ENCODE results near the gene OCLN.
"Not testable (repeated sequence)": the region's sequence is repeated elsewhere in the genome, so short reads cannot be mapped to it uniquely, and the experiment has no call there.

The OCLN gene

DNA sequence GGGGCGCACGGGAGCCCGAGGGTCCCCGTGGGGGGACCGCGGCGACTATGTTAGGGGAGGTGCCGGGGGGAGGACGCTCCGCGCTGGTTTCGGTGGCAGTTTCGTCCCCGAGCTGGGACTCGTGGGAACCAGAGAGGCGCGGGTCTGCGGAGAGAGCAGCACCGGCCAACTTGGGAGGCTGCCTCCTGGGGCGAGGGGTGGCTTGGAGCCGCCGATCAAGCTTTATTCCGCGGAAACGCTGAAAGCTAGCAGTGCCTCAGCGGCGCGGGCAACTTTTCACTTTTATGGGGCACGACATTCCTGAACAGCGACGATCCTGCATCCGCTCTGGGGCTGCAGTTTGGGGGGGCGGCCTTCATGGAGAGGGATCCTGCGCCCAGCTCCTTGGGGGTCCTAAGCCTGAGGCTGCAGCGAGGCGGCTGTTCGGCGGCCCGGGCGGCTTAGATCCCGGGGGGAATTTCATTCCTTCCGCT lies 369 bp downstream of the OCLN start:
- DNase-seq = no peak

DNA sequence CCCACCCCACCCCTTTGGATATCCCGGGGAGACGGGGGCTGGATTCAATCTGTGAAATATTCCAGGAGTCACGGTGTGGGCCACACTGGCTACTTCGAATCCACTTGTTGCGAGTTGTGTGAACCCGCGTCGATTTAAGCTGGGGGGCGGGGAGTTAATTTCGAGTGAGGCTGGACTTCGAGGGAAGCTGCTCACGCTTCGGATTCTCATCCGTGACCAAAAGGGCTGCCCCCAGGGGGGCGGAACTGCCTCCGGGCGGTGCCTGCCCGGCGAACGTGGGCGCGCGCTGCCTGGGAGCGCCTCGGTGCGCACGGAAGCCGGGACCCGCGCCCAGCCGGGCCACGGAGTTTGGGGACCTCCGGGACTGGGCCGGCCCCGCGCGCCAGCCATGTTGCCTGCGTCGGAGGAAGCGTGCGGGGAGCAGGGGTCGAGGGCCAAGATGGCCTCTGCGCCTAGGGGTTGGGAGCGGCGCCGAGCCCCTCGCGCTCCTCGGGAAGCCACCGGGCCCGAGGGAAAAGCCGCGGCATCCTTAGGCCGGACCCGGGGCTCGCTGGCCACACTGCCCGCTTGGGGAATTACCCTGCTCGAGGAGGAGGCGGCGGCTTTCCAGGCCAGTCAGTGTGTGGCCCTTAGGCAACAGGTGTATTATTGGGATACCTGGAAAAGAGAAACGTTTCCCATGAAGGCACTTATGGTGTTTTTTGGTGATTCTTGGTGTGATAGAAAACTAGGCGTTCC lies 975 bp downstream of the OCLN start:
- no peak for DNase-seq

DNA sequence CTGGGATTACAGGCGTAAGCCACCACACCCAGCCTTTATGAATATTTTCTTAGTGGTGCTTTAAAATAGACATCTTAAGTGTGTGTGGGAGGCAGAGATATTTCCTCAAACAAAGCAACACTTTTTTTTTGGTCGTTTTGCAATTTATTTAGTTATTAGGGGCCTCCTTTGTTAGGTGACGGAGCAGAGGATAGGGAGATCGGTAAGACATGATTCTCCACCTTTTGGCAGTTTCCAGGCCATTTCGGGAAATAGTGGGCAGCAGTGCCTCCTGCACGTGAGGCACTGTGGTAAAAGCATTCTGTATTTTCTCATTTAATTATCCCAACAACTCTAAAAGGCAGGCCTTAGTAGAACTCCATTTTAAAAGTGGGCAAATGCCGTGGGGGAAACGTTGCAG lies 1.9 kb downstream of the OCLN start:
- DNase-seq = no peak

DNA sequence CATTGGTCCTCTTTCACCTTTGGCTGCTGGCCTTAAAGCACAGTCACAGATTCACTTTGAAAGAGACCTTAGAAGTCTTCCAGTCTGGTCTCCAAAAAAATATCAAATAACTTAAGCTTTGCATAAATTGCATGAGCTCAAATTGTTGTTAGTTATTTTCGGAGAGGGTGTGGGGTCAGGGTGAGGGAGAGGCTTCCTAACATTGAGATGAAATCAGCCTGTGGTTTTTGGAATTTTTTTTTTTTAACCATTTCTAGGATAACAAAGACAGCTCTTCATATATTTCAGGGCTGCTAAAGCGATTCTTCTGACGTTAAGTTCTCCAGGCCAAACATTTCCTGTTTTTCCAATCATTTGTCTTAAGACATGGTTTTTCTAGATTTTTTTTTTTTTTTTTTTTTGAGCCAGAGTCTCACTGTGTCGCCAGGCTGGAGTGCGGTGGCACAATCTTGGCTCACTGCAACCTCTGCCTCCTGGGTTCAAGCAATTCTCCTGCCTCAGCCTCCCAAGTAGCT lies 4.5 kb downstream of the OCLN start:
- DNase-seq = no peak

DNA sequence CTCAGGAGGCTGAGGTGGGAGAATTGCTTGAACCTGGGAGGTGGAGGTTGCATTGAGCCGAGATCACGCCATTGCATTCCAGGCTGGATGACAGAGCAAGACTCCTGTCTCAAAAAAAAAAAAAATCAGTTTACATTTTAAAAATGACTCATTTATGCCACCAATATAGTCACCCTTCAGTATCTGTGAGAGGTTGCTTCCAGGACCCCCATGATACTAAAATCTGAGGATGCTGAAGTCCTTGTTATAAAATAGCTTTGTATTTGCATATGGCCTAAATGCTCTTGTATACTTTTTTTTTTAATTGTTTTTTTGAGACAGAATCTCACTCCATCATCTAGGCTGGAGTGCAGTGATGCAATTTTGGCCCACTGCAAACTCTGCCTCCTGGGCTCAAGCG lies 5.8 kb downstream of the OCLN start:
- DNase-seq = no peak

DNA sequence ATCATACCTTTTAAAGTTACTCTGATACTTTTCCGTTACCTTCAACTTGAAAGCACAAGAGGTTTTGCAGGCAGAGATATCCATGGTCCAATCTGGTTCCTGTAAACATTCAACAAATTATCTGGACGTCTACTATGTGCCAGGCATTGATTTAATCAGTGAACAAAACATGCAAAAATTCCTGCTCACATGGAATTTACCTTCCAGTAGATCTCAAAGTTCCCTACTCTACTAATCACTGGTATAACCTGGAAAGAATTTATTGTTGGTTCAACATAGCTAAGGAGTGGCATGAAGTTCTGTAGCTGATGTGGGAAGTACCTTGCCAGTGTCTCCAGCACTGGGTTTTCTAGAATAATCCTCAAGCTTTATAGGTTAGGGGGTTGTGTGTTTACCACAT lies 9.8 kb downstream of the OCLN start:
- no peak for DNase-seq

DNA sequence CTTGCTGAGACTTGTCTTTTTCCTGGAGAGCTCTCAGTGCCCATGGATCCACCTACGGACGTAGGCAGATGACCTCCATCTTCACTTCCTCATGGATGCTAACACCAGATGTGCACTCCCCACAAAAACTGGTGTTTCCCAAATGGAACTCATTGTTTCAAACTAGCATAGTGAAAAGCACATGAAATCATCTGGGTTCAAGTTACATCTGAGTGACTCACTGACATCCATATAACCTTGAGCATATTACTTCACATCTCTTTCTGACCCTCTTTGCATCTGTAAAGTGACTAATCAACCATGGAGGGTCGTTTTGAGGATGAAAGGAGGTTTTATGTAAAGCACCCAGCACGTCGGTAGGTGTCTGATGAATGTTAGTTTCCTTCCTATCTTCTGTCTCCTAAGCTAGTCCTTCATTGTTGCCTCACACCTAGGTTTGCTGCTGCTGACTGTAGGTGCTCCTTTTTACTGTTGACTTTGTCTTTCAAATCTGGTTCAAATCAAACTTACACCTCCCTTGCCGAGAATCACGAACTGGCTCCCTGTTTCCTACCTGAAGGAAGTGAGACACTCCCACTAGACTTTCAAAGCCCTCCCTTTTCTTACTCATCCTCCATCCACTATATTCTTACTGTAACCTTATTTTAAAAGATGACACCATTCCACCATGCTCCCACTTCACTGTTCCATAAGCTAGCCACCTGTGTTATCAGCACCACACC lies 10.3 kb downstream of the OCLN start:
- DNase-seq = no peak

DNA sequence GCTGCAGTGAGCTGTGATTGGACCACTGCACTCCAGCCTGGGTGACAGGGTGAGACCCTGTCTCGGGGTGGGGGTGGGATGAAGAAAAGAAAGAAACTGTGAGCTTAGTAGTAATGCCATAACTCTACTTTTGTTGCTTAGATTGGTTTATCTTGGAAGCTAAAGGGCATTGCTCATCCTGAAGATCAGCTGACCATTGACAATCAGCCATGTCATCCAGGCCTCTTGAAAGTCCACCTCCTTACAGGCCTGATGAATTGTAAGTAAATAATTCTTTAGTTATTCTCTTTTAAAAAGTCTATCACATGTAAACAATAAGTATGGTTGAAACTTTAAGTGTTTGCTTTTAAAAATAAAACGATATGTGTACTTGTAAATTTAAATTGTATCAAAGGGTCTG lies 11.4 kb downstream of the OCLN start:
- DNase-seq = no peak

DNA sequence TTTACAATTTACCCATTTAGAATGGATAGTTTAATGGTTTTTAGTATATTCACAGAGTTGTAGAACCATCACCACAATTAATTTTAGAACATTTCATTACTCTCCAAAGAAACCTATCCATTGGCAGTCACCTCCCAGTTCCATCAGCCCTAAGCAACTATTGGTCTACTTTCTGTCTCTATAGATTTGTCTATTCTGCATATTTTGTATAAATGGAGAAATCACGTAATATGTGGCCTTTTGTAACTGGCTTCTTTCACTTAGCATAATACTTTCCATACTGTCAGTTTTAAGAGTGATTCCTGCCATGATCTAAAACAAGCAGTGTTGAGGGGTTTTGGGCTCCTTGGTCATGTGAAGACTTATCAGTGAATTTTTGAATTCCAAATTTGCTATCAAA lies 12.7 kb downstream of the OCLN start:
- DNase-seq = no peak

DNA sequence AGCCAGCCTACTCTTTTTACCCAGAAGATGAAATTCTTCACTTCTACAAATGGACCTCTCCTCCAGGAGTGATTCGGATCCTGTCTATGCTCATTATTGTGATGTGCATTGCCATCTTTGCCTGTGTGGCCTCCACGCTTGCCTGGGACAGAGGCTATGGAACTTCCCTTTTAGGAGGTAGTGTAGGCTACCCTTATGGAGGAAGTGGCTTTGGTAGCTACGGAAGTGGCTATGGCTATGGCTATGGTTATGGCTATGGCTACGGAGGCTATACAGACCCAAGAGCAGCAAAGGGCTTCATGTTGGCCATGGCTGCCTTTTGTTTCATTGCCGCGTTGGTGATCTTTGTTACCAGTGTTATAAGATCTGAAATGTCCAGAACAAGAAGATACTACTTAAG lies 16.6 kb downstream of the OCLN start:
- DNase-seq = no peak

DNA sequence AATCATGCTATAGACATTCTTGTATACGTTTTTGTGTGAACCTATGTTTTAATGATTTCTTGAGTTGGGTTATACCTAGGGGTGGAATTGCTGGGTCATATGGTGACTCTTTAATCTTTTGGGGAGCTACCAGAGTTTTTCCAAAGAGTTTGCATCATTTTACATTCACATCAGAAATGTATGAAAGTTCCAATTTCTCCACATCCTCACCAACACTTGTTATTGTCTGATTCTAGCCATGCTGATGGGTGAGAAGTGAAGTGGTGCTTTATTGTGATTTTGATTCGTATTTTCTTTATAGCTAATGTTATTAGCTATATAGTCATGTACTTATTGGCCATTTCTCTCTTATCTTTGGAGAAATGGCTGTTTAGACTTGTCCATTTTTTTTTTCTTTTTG lies 18.1 kb downstream of the OCLN start:
- no peak for DNase-seq

DNA sequence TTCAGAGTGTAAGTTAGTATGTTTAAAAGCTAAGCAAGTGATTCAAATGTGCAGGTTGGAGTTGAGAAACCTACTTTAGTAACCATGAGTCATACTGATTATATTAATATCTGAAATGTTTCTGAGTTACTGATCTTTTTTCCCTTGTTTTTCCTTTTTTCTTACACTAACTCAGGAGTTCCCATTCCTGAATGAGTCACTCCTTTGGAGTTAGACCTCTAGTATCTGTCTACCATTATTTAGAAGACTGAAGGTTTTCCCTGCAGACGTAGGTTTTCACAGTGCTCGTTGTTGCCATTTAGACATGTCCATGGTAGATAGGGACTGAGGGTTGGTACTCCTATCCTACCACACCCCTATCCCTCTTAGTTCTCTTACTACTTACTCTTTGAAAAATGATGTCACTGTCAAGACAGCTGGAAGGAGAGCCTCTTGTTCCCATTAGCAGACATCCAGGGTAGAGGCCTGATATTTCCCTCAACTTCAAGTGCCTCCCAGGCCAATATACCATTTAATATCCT lies 20.2 kb downstream of the OCLN start:
- no peak for DNase-seq

DNA sequence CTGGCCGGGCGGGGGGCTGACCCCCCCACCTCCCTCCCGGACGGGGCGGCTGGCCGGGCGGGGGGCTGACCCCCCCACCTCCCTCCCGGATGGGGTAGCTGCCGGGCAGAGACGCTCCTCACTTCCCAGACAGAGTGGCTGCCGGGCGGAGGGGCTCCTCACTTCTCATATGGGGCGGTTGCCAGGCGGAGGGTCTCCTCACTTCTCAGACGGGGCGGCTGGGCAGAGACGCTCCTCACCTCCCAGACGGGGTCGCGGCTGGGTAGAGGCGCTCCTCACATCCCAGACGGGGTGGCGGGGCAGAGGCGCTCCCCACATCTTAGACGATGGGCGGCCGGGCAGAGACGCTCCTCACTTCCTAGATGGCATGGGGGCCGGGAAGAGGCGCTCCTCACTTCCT lies 23.0 kb downstream of the OCLN start:
- DNase-seq = not testable (repeated sequence)

DNA sequence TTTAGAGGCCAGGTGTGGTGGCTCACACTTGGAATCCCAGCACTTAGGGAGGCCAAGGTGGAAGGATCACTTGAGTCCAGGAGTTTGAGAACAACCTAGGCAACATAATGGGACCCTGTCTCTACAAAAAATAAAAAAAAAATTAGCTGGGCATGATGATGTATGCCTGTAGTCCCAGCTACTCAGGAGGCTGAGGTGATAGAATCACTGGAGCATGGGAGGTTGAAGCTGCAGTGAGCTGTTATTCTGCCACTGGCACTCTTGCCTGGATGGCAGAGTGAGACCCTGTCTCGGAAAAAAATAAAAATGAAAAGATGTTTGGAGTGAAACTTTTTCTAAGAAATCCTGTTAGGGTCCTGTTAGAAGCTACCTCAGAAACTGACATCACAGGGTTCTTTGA lies 24.2 kb downstream of the OCLN start:
- DNase-seq = no peak

DNA sequence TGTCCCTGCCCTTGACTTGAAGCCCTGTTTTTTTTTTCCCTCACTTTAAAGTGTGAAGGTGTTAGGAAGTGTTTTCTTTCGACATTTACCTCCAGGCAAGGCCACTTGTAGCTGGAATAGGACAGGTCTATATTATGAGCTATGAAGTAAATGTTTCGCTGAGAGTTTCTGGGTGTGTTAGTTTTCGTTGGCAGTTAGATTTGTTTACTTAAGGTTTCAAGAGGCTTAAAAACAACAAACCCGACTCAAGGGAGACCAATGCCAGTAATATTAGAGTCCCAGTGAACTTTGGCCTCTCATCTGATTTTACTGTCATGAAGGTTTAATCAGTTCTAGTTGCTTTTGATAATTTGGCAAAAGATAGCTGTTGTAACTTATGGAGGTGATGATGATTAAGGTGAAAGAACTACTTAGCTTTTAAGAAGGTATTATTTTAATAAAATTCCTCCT lies 25.2 kb downstream of the OCLN start:
- DNase-seq = peak; percentile 56

DNA sequence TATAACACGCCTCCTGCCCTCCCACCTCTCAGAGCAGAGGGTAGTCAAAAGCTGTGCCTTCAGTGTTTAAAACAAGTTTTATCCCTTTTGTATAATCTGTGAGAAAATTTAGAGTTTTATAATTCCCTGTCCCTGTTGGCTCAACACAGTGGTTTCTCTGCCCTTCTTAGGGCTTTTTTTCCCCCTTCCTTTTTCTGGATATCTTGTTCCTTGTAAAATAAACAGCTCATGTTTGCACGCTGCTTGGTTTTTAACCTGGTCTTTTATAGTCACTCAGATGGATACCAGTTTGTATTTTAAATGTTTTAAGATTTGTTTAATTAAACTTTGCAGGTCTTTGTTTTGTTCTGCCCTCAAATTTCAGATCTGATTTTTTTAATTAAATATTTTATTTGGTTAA lies 26.7 kb downstream of the OCLN start:
- DNase-seq = no peak

DNA sequence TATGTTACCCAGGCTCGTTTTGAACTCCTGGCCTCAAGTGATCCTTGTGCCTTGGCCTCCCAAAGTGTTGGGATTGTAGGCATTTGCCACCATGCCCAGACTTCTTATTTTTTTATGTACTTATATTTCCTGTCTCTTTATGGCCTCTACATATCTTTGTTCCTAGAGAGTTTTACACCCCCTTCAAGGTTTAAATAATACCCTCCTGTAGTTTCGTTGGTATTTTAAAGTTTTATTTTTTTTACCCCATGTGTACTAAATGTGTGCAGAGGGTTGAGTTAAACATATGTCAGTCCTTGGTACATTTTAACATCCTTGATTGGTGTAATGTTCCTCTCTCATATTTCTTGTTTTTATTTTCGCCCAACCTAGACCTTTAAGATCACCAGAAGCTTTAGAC lies 29.4 kb downstream of the OCLN start:
- no peak for DNase-seq

DNA sequence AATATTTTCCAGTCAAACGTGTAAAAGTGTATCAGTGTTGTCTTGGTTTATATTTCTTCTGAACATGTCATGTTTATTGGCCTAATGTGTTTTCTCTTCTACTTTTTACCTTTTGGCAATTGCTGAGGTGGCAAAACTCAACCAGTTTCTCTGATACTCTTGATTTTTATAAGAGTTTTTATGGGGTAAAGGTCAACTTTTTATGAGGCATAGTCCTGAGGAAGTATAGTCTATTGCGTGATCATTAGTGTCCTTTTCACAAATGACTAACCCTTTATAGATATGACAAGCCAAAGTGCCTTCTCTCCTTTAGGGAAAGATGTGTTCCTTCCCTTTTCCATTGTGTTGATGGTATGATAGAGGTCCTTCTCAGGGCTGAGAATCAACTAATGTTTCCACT lies 32.9 kb downstream of the OCLN start:
- no peak for DNase-seq

DNA sequence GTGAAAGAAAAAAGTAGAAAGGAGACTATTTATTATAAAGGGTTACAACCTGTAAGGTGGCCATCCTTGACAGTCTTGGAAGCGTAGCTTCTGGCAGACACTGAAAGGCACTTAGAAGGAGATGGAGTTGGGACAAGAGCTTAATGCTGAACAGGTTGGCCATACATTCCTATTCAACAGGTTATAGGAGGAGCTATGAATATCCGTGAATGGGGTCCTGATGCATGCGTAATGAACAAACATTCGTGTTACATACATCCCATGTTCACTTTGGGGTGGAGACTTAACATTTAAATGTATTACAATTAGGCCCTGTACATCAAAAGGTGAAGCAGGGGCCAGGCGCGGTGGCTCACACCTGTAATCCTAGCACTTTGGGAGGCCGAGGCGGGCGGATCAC lies 34.1 kb downstream of the OCLN start:
- no peak for DNase-seq

DNA sequence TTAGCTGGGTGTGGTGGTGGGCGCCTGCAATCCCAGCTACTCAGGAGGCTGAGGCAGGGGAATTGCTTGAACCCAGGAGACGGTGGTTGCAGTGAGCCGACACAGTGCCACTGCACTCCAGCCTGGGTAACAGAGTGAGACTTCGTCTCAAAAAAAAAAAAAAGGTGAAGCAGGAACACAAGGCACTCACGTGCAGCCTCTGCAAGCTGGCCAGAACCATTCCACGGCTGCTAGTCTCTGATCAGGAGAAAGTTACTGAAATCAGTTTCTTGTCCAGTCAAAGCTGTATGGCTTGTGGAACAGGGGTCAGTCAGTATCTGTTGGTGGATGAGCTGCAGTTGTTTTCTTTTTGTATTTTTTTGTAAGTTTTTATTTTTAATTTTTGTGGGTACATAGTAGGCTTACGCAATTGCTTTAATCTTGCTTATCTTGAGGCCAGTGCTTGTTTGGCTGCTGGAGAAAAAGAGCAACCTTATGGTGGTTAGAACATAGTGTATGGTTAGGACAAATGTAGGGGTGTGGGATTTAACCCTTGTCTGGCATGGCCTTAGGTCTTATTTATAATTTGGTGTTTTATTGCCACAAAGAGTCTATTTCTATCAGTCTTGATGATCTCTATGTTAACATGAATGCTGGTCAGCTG lies 34.7 kb downstream of the OCLN start:
- DNase-seq = no peak

DNA sequence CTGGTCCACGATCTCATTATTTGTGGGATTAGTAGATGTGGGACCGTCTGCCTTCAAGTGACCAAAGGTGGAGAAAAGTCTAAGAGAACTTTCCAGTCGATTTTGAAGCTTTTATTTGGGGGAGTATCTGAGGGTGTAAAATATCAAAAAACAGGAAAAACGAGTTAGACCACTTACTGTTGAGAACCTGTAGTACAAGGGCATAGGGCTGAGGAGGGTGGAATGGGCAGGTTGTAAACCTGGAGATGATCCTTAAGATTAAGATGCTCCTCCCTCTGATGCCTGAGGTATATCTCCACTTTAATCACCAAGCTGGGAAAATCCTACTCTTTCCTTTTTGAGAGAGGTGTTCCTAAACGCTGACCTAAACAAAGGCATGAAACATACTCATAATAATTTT lies 35.4 kb downstream of the OCLN start:
- DNase-seq = no peak

DNA sequence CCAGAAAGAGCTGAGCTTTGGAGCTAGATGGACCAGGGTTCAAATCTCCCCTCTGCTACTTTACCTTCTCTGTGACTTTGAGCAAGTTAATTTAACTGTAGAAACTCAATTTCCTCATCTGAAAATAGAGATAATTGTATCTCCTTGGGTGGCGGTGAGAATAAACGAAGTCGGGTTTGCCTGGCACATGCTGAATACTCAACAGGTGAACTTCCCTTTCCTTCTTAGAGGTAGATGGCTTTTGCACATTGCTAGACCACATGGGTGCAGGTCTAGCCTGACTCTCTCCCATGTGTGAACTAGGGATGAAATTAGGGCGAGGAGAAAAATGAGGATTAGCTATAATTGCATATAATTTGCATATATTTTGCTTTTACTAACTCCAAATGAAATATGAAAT lies 36.0 kb downstream of the OCLN start:
- no peak for DNase-seq

DNA sequence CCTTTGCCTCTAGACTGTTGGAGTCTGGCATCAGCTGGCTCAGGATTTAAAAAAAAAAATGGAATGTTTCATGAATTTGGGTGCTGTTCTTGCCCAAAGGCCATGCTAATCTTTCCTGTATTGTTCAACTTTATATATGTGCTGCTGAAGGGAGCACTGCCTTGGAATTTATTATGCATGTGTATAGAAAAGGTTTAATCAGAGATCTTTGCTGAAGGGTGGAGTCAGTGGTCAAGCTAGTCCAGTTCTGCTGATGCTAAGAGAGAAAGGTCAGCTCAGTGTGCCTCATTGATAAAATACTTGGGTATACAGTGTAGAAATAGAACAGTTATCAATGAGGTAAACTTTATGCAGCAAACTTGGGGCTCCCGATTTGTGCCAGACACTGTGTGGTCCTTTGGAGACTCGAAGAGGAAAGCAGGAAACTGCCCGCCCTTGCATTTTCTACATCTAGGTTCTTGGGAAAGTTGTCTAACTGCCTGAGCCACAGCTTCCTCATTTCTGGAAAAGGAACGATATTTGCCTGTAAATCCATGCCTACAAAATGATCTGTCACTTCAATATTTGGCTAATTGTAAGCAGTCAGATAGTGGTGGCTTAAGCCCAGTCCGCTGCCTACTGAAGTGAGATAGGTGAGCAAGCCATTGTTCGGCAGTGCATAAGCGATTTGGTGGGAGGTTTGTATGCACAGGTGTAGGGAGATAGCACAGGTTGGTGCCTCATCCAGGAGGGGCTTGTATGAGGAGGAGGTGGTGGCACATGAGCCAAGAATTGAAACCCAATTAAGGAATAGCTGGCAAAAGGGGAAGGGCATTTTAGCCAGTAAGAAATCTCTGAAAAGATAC lies 38.2 kb downstream of the OCLN start:
- DNase-seq = no peak
